GM19438 (cell line): ENCODE measurements around the gene FUOM.

ENCODE experiments used
- ATAC-seq: cut with Tn5 transposase; IDR thresholded peaks from one replicate; pipeline ENCODE4 v1.9.1; 2021; ENCODE audit warnings: low read depth; ENCODE audit not compliant: unreplicated experiment

The FUOM gene

DNA sequence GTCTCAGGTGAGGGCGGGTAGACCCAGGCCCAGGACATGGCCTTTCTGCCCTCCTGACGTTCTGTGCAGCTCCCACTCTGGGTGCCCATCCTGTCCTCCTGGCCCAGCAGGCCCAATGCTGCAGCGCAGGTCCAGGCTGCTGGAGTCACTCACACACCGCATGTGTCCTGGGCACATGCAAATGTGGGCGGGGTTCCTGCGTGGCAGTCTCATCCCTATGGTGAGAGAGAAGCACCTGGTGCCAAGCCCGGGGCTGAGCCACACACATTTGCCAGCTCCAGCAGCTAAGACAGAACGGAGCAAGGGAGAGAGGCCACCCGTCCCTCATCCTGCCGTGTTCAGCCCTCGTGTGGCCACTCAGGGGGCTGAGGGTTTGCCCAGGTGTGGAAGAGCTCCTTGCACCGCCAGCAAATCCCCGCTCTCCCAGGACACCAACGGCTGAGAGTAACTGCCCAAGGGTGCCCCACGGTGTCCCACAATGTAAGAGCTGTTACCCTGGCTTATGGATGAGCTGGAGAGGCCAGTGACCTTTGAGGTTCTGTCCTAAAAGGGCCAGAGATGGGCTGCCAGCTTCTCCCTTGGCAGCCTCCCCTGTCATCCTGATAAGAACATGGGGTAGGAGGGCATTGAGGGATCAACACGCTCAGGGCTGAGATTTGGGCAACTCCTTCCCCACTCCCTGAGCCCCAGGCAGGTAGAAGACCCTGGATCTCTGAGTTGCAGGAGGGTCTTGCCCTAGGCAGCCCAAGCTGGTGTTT, 4.4 kb downstream of the FUOM start:
- no peak for ATAC-seq

DNA sequence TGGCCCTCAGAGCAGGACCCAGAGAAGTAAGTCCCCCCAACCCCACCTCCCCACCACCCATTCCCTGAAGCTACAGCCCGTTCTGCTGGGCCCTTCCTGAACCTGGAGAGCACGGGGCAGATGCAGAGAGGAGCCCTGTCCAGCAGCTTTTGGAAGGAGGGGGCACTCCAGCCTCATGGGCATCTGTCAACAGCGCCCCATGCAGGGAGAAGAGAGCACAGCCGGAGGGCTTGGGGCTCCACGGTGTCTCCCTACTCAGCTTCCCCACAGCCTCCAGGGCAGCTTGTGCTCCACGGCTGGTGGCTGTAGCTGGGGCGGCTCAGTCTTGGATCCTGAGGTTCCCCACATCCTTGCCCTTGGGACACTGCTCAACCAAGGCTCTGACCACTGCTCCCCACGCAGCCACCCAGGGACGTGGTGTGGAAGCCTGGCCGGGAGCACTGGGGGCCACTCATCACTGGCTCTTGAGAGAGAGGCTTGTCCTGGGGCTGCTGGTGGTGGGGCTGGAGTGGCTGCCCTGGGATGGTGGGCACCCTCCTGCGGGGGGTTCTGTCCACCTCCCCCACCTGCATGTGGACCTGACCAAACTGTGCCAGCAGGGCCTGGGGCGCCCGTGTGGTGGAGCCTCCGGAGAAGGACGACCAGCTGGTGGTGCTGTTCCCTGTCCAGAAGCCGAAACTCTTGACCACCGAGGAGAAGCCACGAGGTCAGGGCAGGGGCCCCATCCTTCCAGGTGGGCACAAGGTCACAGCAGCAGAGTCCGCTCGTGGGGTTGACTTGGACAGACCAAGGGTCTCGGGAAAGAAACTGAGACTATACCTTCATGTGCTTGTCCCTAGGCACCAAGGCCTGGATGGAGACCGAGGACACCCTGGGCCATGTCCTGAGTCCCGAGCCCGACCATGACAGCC, 6.2 kb downstream of the FUOM start:
- no peak for ATAC-seq

DNA sequence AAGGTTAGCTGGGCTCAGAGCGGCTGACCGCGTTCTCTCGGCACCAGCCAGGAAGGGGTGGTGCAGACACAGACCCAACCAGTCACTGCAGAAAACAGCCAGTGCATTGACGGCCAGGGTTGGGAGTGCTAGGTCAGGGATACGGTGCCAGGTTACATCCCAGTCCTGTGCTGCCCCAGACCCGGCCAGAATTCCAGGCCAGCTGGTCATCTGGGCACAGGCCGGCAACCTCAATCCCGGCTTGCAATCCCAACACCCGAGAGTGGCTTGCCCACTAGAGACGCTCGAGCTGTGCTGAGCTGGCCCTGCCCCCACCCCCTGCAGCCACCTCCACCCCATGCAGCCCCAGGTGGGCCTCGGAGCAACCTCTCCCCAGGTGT, 6.9 kb downstream of the FUOM start:
- no peak for ATAC-seq

DNA sequence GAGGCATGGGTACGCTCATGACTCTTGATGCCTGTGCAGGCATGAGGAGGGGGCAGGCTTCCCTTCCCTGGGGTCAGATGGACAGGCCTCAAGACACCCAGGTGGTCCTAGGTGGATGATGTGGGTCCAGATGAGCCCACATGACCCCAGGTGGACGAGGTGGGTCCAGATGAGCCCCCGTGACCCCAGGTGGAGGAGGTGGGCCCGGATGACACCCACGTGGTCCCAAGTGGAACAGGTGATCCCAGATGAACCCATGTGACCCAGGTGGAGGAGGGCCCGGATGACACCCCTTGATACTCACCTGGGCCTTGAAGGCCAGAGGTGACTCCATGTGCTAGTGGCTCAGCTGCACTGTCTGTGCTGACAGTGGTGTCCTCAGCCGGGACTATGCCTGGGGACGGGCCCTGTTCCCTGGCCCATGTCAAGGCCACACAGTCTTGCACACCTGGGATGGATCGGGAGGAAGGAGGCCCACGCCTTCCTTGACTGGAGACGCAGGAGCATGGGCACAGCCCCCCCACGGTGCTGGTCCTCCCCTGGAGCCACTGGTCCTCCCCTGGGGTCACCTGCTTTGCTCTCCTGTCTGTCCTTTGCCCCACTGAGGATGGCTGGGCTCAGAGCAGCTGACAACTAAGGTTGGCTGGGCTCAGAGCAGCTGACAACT, 7.4 kb downstream of the FUOM start:
- no peak for ATAC-seq

DNA sequence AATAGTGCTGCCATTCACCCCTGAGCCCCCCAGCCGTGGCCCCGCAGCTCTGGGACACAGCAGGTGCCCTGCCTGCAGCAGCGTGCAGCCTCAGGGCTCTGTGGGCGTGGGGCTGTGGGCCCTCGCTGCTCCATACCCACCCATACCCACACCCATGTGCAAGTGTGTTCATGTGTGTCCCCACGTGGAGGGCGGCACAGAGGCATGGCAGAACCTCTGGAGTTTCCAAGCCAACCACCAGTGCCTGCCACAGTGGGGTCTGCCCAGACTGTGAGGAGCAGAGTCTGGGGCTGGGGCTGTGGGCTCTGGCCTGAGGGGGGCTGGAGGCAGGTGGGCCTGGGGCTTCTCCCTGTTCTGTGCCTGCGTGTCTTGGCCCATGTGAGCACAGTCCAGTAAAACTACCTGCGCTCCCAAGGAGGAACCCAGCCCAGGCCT, 8.2 kb downstream of the FUOM start:
- no peak for ATAC-seq

DNA sequence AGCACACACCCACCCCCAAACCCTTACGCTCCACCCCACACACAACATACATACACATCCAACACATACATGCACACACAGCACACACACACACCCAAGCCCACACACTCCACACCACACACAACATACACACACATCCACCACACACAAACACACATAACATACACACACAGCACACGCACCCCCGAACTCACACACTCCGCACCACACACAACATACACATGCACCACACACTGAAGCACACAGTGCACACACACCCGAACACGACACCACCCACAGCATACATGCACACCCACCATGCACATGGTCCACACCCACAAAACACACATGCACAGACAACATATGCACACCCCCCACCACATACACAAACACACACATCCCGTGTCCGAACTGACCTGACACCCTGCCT, 8.7 kb downstream of the FUOM start:
- ATAC-seq = no peak

DNA sequence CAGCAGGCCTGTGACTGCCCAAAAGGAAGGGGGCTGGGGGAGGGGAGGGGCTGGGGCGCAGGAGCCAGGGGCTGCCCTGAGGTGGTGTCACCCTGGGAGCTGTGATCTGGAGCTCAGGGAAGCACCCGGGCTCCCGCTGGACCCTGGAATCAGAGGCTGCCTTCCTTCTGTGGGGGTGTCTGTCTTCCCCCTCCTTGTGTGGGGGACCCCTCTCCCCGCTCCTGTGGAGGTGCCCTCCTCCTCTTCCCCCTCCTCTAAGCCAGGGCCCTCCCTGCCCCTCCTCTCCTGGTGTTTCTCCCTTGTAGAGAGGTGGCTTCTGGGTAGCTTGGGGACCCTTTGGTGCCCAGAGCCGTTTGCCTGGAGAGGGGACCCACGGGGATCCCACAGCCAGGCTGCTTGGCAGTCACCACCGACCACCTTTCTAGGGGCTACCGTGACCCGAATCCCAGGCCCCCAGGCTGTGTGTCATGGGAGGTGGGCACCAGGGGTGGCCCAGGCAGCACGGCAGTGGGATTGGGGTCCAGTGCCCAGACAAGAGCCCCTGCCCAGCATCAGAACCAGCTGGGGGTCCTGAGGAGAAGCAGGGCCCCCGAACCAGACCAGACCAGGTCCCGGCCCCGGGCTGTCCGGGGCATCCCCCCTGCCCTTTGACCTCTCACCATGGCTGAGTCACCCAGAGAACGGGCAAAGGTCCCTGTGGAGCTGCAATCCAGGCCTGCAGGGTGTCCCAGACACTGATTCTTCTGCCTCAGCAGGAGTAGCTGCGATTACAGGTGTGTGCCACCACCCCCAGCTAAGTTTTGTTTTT, 9.9 kb downstream of the FUOM start:
- ATAC-seq = no peak

DNA sequence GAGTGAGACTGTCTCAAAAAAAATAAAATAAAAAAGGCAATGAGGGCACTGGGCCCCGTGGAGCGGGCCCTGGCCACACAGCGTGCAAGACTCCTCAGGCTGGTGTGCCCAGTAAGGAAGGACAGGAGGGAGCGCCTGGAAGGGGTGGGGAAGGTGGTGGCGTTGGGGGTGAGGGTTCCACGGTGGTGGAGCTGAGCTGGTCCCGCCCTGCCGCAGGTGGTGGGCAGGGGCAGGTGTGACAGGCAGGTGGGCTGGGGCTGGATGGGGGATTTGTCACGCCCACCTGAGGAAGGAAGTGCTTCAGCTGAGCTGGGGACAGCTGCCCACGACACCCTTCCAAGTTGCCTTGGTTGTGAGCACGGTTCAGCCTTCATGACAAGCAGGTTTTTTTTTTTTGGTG, 11.4 kb downstream of the FUOM start:
- no peak for ATAC-seq

DNA sequence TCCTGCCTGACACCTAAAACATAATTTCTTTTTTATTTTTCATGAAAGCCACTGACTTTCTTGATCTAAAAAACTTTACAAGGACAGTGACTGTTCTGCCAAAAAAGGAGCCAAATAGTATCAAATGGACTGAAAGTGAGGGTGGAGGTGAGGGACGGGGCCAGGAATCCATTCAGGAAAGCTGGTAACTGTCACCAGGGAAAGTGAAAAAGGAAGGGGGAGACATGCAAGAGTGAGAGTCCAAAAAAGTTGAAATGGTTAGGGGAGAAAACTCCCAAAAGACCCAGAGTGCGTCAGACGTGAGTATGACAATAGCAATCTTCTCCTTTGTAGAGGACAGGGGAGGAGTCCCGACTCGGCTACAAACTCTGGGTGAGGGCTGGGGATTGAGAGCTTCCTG, 13.6 kb downstream of the FUOM start:
- ATAC-seq = no peak

DNA sequence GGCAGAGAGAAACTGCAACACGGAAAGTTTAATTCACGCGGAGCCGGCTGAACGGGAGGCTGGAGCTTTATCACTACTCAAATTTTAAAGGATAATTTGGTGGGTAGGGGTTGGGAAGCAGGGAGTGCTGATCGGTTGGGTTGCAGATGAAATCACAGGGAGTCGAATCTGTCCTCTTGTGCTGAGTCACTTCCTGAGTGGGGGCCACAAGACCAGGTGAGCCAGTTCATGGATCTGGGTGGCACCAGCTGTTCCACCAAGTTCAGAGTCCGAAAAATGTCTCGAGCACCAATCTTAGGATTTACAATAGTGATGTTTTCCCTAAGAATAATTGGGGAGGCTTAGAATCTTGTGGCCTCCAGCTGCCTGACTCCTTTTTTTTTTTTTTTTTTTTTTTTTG, 14.3 kb downstream of the FUOM start:
- ATAC-seq = no peak

DNA sequence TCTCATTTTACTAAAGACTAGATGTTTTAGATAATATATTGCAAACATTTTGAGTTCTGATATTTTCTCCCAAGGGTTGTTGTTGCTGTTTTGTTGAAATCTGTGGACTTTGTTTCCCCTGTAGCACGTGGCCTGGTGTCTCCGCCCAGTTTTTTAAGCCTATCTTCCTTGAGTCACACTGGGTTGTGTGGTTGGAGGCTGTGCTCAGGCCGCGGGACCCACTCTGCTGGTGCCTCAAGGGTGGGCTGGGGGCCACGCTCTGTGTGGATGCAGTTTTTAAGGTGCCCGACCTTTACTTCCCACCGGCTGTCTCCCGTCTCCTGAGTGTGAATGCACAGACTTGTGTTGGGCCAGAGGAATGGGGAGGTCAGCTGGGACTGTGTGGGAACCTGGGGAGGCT, 14.9 kb downstream of the FUOM start:
- ATAC-seq = no peak

DNA sequence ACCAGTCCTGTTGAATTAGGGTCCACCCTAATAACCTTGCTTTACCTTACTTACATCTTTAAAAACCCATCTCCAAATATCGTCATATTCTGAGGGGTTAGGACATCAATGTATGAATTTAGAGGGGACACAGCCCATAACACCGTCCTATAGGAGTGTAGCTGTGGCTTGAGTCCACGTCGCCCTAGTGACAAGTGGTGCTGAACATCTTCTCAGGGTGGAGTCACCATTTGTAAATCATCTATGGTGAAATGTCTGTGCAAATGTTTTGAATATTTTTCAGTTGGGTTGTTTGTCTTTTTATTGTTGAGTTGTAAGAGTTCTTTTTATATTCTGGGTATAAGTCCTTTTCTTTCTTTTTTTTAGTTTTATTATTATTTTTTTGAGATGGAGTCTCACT, 15.8 kb downstream of the FUOM start:
- no peak for ATAC-seq

DNA sequence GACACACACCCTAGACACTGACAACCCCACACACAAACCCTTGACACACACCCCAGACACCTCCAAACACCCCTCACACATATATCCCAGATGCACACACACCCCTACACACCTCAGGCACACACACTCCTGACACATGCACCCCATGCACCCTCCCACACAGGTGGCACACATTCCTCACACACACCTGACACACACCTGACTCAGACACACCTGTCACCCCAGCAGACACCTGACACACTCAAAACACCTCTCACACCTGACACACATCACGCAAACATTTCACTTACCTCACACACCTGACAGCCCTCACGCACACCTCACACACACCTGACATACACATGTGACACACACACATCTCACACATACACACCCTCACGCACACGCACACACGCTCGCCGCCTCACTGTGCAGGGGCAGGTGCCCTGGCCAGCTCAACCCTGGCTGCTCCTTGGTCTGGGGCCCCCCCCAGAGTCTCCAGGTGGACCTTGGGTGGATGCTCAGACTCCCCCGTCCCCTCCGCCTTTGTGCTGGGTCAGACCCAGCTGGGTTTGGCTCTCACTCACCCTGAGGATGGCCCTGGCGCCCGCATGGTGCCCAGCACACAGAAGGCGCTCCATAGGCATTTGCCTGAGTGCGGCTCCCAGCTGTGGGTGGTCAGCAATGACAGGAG, 18.0 kb downstream of the FUOM start:
- ATAC-seq = no peak

DNA sequence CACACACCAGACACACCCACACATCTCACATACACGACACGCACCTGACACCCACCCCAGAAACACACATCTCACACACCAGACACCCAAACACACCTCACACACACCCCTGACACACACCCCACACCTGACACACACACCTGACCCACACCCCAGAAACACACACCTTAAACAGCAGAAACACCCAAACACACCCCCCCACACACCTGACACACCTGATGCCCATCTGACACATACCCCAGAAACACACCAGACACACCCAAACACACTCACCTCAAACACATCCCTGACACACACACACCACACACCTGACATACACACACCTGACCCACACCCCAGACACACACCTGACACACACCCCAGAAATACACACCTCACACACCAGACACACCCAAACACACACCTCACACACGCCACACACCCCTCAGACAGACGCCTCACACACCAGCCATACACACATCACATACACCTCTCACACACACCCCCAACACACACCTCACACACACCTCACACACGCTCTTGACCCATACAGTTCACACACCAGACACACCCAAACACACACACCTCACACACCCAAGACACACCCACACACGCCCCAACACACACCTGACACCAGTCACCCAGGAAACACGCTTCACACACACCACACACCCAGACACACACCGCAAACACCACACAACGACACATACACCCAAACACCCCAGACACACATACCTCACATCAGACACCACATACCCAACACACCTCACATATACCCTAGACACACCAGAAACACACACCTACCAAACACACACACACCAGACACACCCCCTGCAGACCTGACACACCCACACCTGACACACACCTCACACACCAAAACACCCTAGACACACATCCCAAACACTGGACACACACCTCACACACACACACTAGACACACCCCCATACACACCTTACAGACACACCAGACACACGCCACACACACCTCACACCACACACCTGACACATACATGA, 19.4 kb downstream of the FUOM start:
- ATAC-seq = no peak

DNA sequence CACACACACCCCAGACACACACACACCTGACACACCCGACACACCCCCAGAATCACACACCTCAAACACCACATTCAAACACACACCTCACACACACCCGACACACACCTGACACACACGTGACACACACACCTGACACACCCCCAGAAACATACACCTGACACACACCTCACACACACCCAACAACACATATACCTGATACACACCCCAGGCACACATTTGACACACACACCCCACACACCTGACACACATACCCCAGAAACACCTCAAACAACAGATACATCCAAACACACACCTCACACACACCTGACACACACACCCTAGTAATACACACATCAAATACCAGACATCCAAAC, 20.5 kb downstream of the FUOM start:
- ATAC-seq = no peak

DNA sequence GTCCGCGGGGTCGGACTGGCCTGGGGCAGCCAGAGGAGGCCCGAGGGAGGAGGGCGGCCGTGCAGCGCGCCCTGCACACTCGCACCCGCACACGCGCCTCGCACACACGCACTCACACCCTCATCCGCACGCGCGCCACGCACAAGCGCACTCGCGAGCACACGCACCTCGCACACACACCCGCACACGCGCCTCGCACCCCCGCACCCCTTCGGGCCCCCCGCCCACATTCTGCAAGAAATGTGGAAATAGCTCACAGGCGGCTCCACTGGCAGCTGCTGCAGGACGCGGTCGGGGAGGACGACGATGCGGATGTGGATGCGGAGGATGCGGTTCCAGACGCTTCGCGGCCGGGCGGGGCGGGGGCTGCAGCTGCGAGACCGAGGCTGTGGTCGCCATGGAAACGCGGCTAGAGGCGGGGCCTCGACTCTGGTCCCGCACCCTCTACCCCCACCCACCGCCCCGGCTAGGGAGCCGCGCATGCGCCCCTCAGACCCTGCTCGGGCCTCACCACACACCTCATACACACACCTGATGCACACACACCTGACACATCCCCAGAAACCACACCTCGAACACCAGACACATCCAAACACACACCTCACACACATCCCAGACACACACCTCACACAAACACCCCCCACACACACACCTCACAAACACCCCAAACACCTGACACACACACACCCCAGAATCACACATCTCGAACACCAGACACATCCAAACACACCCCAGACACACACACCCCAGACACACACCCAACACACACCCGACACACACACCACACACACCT, 21.0 kb downstream of the FUOM start, which contains the start of gene CALY:
TSS of gene CALY (minus strand) at position 320 of the 793 bp plus-strand sequence. CDS start 7,907 bp downstream, outside the sequence.
- ATAC-seq = no peak

DNA sequence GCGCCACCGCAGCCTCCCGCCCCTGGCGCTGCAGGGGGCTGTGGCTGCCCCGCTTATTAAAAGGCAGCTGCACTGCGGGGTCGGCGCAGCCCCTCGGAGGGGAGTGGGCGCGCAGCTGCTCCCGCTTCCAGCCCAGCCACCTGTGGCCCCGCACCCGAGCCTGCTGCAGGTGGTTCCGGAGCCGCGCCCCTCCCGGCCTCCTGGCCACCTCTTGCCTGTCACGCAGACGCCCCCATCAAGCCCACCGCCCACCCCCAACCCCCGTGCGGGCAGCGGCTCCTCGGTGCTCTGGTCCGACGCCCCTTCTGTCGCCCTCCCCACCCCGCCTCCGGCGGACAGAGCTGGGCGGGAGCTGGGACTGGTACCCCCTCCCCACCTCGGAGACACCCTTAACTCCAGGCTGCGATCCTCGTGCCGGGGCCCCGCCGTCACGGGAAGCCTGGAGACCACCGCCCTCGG, 21.7 kb downstream of the FUOM start:
- ATAC-seq = no peak
